B cell (primary cell): ENCODE results near the gene FZD10. TPM values are rescaled to one million over a fixed set of nuclear protein-coding genes. Genes with fewer than 3 reads are reported as not detected.

Source experiments
- ATAC-seq: fragments of 200-7000 bp; cut with Tn5 transposase; one replicate; pipeline ENCODE4 v1.10.0; 2021; ENCODE audit warnings: low read depth, mild to moderate bottlenecking, moderate number of reproducible peaks, moderate library complexity
- CTCF ChIA-PET: fragments of 350-600 bp; sonication (Branson Sonifier 250); formaldehyde crosslinking; loops from one replicate; lab custom pipeline; 2021; ENCODE audit warnings: antibody characterized with exemption, inconsistent platforms; lab: Charles Lee
- POLR2A ChIA-PET: fragments of 350-600 bp; sonication (Branson Sonifier 250); formaldehyde crosslinking; loops from one replicate; lab custom pipeline; 2021; ENCODE audit warnings: antibody characterized with exemption; lab: Charles Lee
- DNase-seq: peaks from one replicate; pipeline ENCODE4 v3.0.0; 2013
- H2AFZ ChIP-seq: 2 replicates; pipeline ENCODE4 v1.6.1; 2012; ENCODE audit warnings: mild to moderate bottlenecking, low read depth, low read length; ENCODE audit not compliant: insufficient read depth, poor library complexity, severe bottlenecking
- H3K27ac ChIP-seq, 2 donors: 1 replicate in 1 of 2; 2 replicates in 1 of 2; pipeline ENCODE4 v1.5.1; 2012 to 2013; ENCODE audit warnings: low read length in 2 of 2, mild to moderate bottlenecking in 2 of 2, moderate library complexity in 1 of 2
- H3K27me3 ChIP-seq, 4 experiments: fragments of 200-600 bp in 1 of 4; sonication (generic) in 1 of 4; replicated peaks in 1 of 4; 1 replicate in 2 of 4; 2 replicates in 2 of 4; pipeline versions ENCODE4 v1.6.1 to v1.7.0; 2013 to 2016; ENCODE audit warnings: low read length in 3 of 4, mild to moderate bottlenecking in 2 of 4, mixed read lengths in 1 of 4, moderate library complexity in 1 of 4; ENCODE audit not compliant: insufficient read depth in 4 of 4, control insufficient read depth in 3 of 4; ENCODE audit errors: control extremely low read depth in 1 of 4
- H3K36me3 ChIP-seq, 2 experiments: replicated peaks in 1 of 2; 1 replicate in 1 of 2; 2 replicates in 1 of 2; pipeline versions ENCODE4 v1.6.1 to v1.7.1; 2013; ENCODE audit warnings: low read length in 1 of 2; ENCODE audit not compliant: insufficient read depth in 2 of 2, control insufficient read depth in 1 of 2; ENCODE audit errors: control extremely low read depth in 1 of 2, extremely low read depth in 1 of 2
- H3K4me1 ChIP-seq, 2 donors: fragments of 200-600 bp in 1 of 2; sonication (generic) in 1 of 2; 1 replicate in 1 of 2; 2 replicates in 1 of 2; pipeline versions ENCODE4 v1.5.1 to v1.6.1; 2013 to 2017; ENCODE audit warnings: low read length in 2 of 2; ENCODE audit not compliant: control insufficient read depth in 2 of 2, insufficient read depth in 2 of 2
- H3K4me2 ChIP-seq: replicated peaks from 2 replicates; pipeline ENCODE3; 2012; ENCODE audit warnings: mild to moderate bottlenecking, low read depth, low read length; ENCODE audit not compliant: poor library complexity, severe bottlenecking
- H3K4me3 ChIP-seq, 5 experiments: fragments of 200-600 bp in 1 of 5; sonication (generic) in 1 of 5; 1 replicate in 3 of 5; 2 replicates in 2 of 5; pipeline versions ENCODE4 v1.5.1 to v1.7.0; 2011 to 2016; ENCODE audit warnings: low read length in 4 of 5, mild to moderate bottlenecking in 4 of 5, low read depth in 2 of 5, control low read depth in 1 of 5, moderate library complexity in 1 of 5; ENCODE audit not compliant: insufficient read depth in 1 of 5; ENCODE audit errors: control extremely low read depth in 1 of 5, extremely low read depth in 1 of 5
- H3K79me2 ChIP-seq: fragments of 200-600 bp; sonication (generic); one replicate; pipeline ENCODE4 v1.6.0; 2016; ENCODE audit warnings: low read length; ENCODE audit not compliant: control insufficient read depth, insufficient read depth
- H3K9ac ChIP-seq: fragments of 200-600 bp; sonication (generic); 2 replicates; pipeline ENCODE4 v1.6.1; 2017; ENCODE audit warnings: mild to moderate bottlenecking, low read length, moderate library complexity
- H3K9me3 ChIP-seq, 3 donors: one replicate each; pipeline versions ENCODE4 v1.6.1 to v1.7.1; 2013; ENCODE audit warnings: low read length in 2 of 3; ENCODE audit not compliant: control insufficient read depth in 2 of 3, insufficient read depth in 1 of 3; ENCODE audit errors: control extremely low read depth in 1 of 3
- H4K20me1 ChIP-seq: 2 replicates; pipeline ENCODE4 v1.6.0; 2012; ENCODE audit warnings: mild to moderate bottlenecking, low read length; ENCODE audit not compliant: insufficient read depth, control insufficient read depth, poor library complexity, severe bottlenecking
- H3K27ac Mint-ChIP-seq: one replicate; pipeline ENCODE4 v1.8.0; 2021; ENCODE audit warnings: mixed read lengths
- H3K27me3 Mint-ChIP-seq: one replicate; pipeline ENCODE4 v1.8.0; 2021; ENCODE audit warnings: mixed read lengths
- H3K4me1 Mint-ChIP-seq: one replicate; pipeline ENCODE4 v1.8.0; 2021; ENCODE audit warnings: mixed read lengths
- H3K4me3 Mint-ChIP-seq: one replicate; pipeline ENCODE4 v1.8.0; 2021; ENCODE audit warnings: mixed read lengths
- H3K9me3 Mint-ChIP-seq: one replicate; pipeline ENCODE4 v1.8.0; 2022; ENCODE audit warnings: mixed read lengths; ENCODE audit not compliant: insufficient read depth
- EZH2 ChIP-seq: IDR thresholded peaks from 2 replicates; pipeline ENCODE4 v1.6.1; 2012; ENCODE audit warnings: borderline replicate concordance, low read depth, mild to moderate bottlenecking, moderate library complexity, low read length; ENCODE audit not compliant: insufficient read depth, poor library complexity, severe bottlenecking
- WGBS: methylation state at CpG from one replicate; pipeline ENCODE4 v1.1.5; 2013; ENCODE audit warnings: missing lambda C conversion rate; ENCODE audit not compliant: insufficient coverage; 5-methylcytosine and 5-hydroxymethylcytosine counted together
- intact Hi-C: fragments of 100-400 bp; cut with micrococcal nuclease; formaldehyde crosslinking; loops from one replicate; pipeline ENCODE4 v1.10.0; 2022
- polyA plus RNA-seq: library from polyadenylated mRNA; depleted of rRNA; stranded (reverse); fragments of >200 nt; gene quantifications from 2 replicates; pipeline ENCODE4 v1.2.3, GENCODE V29; 2012
- total RNA-seq, 2 donors: library from RNA; stranded (reverse); fragments of 120-200 nt in 1 of 2; gene quantifications; 1 replicate in 1 of 2; 2 replicates in 1 of 2; pipeline versions ENCODE4 v1.2.3 to v1.2.4, GENCODE V29; 2013 to 2022
- TF ChIP-seq, protein P1 (sequence below): fragments of 200-600 bp; IDR thresholded peaks from one replicate; pipeline ENCODE4 v1.8.0; 2022; ENCODE audit warnings: antibody characterized with exemption, mild to moderate bottlenecking

The FZD10 gene
- total and polyA plus RNA-seq, 2 donors (not counting 1 experiment from before 2014, with no cell fraction given), result not detected

DNA sequence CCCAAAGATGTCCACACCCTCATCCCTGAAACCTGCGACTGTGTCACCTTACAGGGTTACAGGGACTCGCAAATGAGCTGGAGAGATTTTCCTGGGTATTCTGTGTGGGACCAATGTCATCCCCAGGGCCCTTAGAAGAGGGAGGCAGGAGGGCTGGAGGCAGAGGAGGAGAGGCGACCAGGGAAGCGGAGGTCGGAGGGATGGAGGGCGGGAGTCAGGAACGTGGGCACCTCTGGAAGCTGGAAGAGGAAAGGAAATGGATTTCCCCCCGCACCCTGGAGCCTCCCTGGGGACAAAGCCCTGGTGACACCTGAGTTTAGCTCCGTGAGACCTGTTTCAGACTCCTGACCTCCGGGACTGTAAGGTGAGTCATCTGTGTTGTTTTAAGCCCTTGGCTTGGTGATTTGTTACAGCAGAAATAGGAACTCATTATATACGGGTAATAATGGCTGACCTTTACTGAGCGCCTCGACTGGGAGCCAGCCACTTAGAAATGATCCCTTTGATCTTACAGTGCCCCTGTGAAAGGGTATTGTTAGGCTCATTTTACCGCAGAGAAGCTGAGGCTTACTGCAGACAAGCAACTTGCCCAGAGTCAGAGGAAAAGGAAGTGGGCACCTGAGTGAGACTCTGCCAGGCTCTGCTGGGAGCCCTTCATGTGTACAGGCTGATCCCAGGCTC, 29.3 kb upstream of the FZD10 start:
- ChIA-PET CTCF (no interaction called here), POLR2A (no interaction called here)
- Mint-ChIP-seq H3K27ac (no peak overlapping the region), H3K4me3 (no peak overlapping the region), H3K27me3 (peaks cover 3% of the 10 kb centered on the region), H3K4me1 (no peaks in the 10 kb centered on the region), H3K9me3 (peaks cover 4% of the 10 kb centered on the region)
- Histone ChIP-seq H4K20me1 (no peaks in the 10 kb centered on the region), H3K4me2 (no peak overlapping the region), H3K9ac (no peak overlapping the region), H3K27ac (no peak overlapping the region), H3K4me3 (no peak overlapping the region), H3K9me3 (peaks cover 0 to 44% (median 0%) of the 10 kb centered on the region in 3 donors), H3K27me3 (peaks cover 0 to 5% (median 0%) of the 10 kb centered on the region in 4 experiments), H2AFZ (no peak overlapping the region), H3K79me2 (no peaks in the 10 kb centered on the region), H3K36me3 (no peaks in the 10 kb centered on the region), H3K4me1 (no peaks in the 10 kb centered on the region)
- DNase-seq (no peak), ATAC-seq (no peak)
- TF ChIP-seq, protein P1, sequence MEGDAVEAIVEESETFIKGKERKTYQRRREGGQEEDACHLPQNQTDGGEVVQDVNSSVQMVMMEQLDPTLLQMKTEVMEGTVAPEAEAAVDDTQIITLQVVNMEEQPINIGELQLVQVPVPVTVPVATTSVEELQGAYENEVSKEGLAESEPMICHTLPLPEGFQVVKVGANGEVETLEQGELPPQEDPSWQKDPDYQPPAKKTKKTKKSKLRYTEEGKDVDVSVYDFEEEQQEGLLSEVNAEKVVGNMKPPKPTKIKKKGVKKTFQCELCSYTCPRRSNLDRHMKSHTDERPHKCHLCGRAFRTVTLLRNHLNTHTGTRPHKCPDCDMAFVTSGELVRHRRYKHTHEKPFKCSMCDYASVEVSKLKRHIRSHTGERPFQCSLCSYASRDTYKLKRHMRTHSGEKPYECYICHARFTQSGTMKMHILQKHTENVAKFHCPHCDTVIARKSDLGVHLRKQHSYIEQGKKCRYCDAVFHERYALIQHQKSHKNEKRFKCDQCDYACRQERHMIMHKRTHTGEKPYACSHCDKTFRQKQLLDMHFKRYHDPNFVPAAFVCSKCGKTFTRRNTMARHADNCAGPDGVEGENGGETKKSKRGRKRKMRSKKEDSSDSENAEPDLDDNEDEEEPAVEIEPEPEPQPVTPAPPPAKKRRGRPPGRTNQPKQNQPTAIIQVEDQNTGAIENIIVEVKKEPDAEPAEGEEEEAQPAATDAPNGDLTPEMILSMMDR, result no peak
- TF ChIP-seq EZH2, result no peak
- WGBS, result 71% methylated on average over 13 of the region's 14 CpGs
- intact Hi-C loops, result no loop called here

DNA sequence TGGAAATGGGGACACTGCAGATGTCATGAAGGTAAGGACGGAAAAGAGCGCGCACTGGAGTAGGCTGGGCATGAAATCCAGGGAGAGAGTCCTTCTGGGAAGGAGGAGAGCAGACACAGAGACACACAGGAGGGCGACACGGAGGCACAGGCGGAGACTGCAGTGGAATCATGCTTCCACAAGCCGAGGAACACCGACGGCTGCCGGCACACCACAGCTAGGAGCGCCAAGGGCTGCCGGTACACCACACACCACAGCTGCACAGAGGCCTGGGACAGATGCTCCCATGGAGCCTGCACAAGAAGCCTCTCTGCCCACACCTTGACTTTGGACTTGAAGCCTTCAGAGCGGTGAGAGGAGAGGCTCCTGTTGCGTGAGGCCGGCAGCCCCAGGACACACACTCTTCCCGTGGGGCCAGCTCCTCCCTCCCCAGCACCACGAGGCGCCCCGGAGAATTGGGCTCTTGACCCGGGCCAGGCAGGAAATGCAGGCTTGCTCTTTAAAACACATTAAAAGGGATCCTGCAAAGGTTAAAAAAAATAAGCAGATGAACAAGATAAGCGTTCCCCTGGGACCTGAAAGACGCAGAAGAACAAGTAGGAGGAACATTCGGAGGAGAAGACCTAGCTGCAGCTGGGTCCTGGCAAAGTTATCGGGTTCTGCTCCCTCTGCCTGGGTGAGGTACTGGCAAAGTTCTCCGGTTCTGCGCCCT, 28.3 kb upstream of the FZD10 start:
- H3K27ac ChIP-seq, result no peak overlapping the region
- H3K79me2 ChIP-seq, result no peaks in the 10 kb centered on the region
- ChIA-PET POLR2A (no interaction called here), CTCF (no interaction called here)
- H3K4me1 Mint-ChIP-seq, result no peaks in the 10 kb centered on the region
- H3K27me3 ChIP-seq, result peaks cover 0 to 5% (median 0%) of the 10 kb centered on the region in 4 experiments
- peaks cover 0 to 34% (median 0%) of the 10 kb centered on the region in 3 donors for H3K9me3 ChIP-seq
- no peaks in the 10 kb centered on the region for H3K4me1 ChIP-seq
- H3K4me3 Mint-ChIP-seq, result no peak overlapping the region
- no peak overlapping the region for H3K9ac ChIP-seq
- no peak overlapping the region for H3K4me2 ChIP-seq
- ATAC-seq (no peak), DNase-seq (no peak)
- no peak overlapping the region for H2AFZ ChIP-seq
- intact Hi-C loops, result no loop called here
- H3K4me3 ChIP-seq, result no peak overlapping the region
- WGBS, result 78% methylated on average over 24 of the region's 26 CpGs
- H4K20me1 ChIP-seq, result no peaks in the 10 kb centered on the region
- peaks cover 3% of the 10 kb centered on the region for H3K27me3 Mint-ChIP-seq
- no peaks in the 10 kb centered on the region for H3K36me3 ChIP-seq
- H3K27ac Mint-ChIP-seq, result no peak overlapping the region
- H3K9me3 Mint-ChIP-seq, result peaks cover 4% of the 10 kb centered on the region
- TF ChIP-seq, protein P1, result no peak
- no peak for TF ChIP-seq EZH2
